Right lobe of liver (tissue), 6 donors: ENCODE results near the gene ZNF346. TPM values are rescaled to one million over a fixed set of nuclear protein-coding genes. Genes with fewer than 3 reads are reported as not detected.

Experiments
- ATAC-seq, 4 donors: fragments of 200-7000 bp; cut with Tn5 transposase; one replicate each; pipeline ENCODE4 v1.9.1; 2020; ENCODE audit warnings: mild to moderate bottlenecking in 4 of 4, moderate library complexity in 4 of 4
- DNase-seq, 3 donors: peaks; one replicate each; pipeline ENCODE4 v3.0.0-alpha.2; 2020
- H3K27ac ChIP-seq, 3 donors: fragments of 200-600 bp; one replicate each; pipeline ENCODE4 v1.8.0; 2022
- H3K27me3 ChIP-seq, 2 donors: fragments of 200-600 bp; one replicate each; pipeline ENCODE4 v1.8.0; 2022
- H3K36me3 ChIP-seq, 4 donors: fragments of 200-600 bp; sonication (generic) in 1 of 4; one replicate each; pipeline versions ENCODE4 v1.5.1 to v1.8.0; 2017 to 2022; ENCODE audit warnings: control low read depth in 1 of 4
- H3K4me1 ChIP-seq, 4 donors: fragments of 200-600 bp; sonication (generic) in 1 of 4; one replicate each; pipeline versions ENCODE4 v1.5.1 to v1.8.0; 2017 to 2022; ENCODE audit warnings: control low read depth in 1 of 4
- H3K4me3 ChIP-seq, 3 donors: fragments of 200-600 bp; one replicate each; pipeline ENCODE4 v1.8.0; 2022
- H3K9me3 ChIP-seq, 4 donors: fragments of 200-600 bp; sonication (generic) in 1 of 4; one replicate each; pipeline versions ENCODE4 v1.5.1 to v1.8.0; 2017 to 2022; ENCODE audit warnings: control low read depth in 1 of 4
- CTCF ChIP-seq, 4 donors: fragments of 200-600 bp in 3 of 4; fragments of 450-650 bp in 1 of 4; IDR thresholded peaks; one replicate each; pipeline versions ENCODE4 v1.5.1 to v1.8.0; 2016 to 2022; ENCODE audit warnings: antibody characterized with exemption in 4 of 4, mild to moderate bottlenecking in 2 of 4
- POLR2A ChIP-seq: fragments of 450-650 bp; IDR thresholded peaks from one replicate; pipeline ENCODE4 v1.6.1; 2017; ENCODE audit warnings: antibody characterized with exemption, mild to moderate bottlenecking
- WGBS: methylation state at CpG from one replicate; pipeline ENCODE4 v1.1.6; 2018; ENCODE audit warnings: low coverage, low lambda C conversion rate; ENCODE audit not compliant: insufficient coverage; ENCODE audit errors: missing lambda C conversion rate; 5-methylcytosine and 5-hydroxymethylcytosine counted together
- intact Hi-C, 2 donors: fragments of 100-400 bp; cut with DNase I; formaldehyde crosslinking; loops; one replicate each; pipeline versions ENCODE4 v1.11.2 to v1.14.1; 2022
- total RNA-seq, 6 experiments: library from RNA; depleted of rRNA in 2 of 6; stranded (reverse); fragments of >200 nt in 2 of 6; fragmentation: NEBNext Ultra II Directional in 3 of 6; extraction: Animal tissue kit (Norgen Biotek cat#: 25700) in 3 of 6; gene quantifications; one replicate each; pipeline versions ENCODE4 v1.1.0 to v1.2.4, GENCODE V29; 2016 to 2023
- donor health status: DM: no; HTN: yes; CAD: no.
- donor health status: DM: no; HTN: no; CAD: no.
- donor health status: DM: no; HTN: no; CAD: no.
- donor health status: DM: no; HTN: yes; CAD: no.
- donor health status: DM: no; HTN: yes; CAD: no.

ZNF346 gene
- total RNA-seq, 6 experiments from 2014 or later: 5.3 to 7.4 (median 6.0) TPM

GRCh38 chr5:177128551-177128981 lies 106.1 kb downstream of the ZNF346 start:
- WGBS: 29% methylated on average over 2 of the region's 4 CpGs
- intact Hi-C loops: loop anchor here in 1 of 2 donors (10.0 kb wide), 1 partner anchor 116 kb away; no protein-coding TSS in a partner anchor
- DNase-seq (no peak), ATAC-seq (no peak)
- no peaks in the 10 kb centered on the region for H3K36me3 ChIP-seq
- no peak overlapping the region for H3K27ac ChIP-seq
- H3K4me1 ChIP-seq: no peaks in the 10 kb centered on the region
- H3K9me3 ChIP-seq: no peaks in the 10 kb centered on the region
- H3K4me3 ChIP-seq: no peak overlapping the region
- H3K27me3 ChIP-seq: no peaks in the 10 kb centered on the region
- TF ChIP-seq POLR2A (no peak), CTCF (IDR thresholded peaks at IDR 0.05) (no peak)

- H3K9me3 ChIP-seq: no peaks in the 10 kb centered on the region
- H3K27ac ChIP-seq: no peak overlapping the region
- H3K4me3 ChIP-seq: no peak overlapping the region
- ATAC-seq: no peak
- 69% methylated on average over 3 of the region's 5 CpGs for WGBS
- TF ChIP-seq CTCF (IDR thresholded peaks at IDR 0.05) (no peak), POLR2A (no peak)
- intact Hi-C loops: no loop called here
- H3K27me3 ChIP-seq: no peaks in the 10 kb centered on the region
- DNase-seq: no peak
- peaks cover 0 to 3% (median 0%) of the 10 kb centered on the region in 4 donors for H3K36me3 ChIP-seq
- H3K4me1 ChIP-seq: peaks cover 0 to 9% (median 4%) of the 10 kb centered on the region in 4 donors
Measured at GRCh38 chr5:177130211-177131018, 107.9 kb downstream of the ZNF346 start.

Other genes with a start within 250 kb of the ZNF346 start
- not detected for gene UNC5A, start 212.1 kb upstream of the ZNF346 start, total RNA-seq
- gene HK3, start 123.3 kb upstream of the ZNF346 start, total RNA-seq: 10 to 100 TPM in 2 of 6 experiments, 1 to 10 TPM in 4; 2.3 to 21.1 (median 9.1) TPM
- 10 to 100 TPM in 4 of 6 experiments, 1 to 10 TPM in 2; 8.4 to 15.6 (median 13.0) TPM for gene UIMC1, start 15.9 kb upstream of the ZNF346 start, total RNA-seq
- gene FGFR4, start 64.2 kb downstream of the ZNF346 start, total RNA-seq: 10 to 100 TPM; 38.9 to 73.3 (median 55.1) TPM
- 10 to 100 TPM; 13.1 to 33.1 (median 23.6) TPM for gene NSD1, start 111.1 kb downstream of the ZNF346 start, total RNA-seq